HG03280 (cell line): ENCODE data around the gene DNMT3B.
"Not testable (repeated sequence)": the region's sequence is repeated elsewhere in the genome, so short reads cannot be mapped to it uniquely, and the experiment has no call there.

Experiments
- ATAC-seq: cut with Tn5 transposase; IDR thresholded peaks from one replicate; pipeline ENCODE4 v1.9.1; 2021; ENCODE audit warnings: mild to moderate bottlenecking, moderate library complexity; ENCODE audit not compliant: unreplicated experiment

The DNMT3B gene

DNA sequence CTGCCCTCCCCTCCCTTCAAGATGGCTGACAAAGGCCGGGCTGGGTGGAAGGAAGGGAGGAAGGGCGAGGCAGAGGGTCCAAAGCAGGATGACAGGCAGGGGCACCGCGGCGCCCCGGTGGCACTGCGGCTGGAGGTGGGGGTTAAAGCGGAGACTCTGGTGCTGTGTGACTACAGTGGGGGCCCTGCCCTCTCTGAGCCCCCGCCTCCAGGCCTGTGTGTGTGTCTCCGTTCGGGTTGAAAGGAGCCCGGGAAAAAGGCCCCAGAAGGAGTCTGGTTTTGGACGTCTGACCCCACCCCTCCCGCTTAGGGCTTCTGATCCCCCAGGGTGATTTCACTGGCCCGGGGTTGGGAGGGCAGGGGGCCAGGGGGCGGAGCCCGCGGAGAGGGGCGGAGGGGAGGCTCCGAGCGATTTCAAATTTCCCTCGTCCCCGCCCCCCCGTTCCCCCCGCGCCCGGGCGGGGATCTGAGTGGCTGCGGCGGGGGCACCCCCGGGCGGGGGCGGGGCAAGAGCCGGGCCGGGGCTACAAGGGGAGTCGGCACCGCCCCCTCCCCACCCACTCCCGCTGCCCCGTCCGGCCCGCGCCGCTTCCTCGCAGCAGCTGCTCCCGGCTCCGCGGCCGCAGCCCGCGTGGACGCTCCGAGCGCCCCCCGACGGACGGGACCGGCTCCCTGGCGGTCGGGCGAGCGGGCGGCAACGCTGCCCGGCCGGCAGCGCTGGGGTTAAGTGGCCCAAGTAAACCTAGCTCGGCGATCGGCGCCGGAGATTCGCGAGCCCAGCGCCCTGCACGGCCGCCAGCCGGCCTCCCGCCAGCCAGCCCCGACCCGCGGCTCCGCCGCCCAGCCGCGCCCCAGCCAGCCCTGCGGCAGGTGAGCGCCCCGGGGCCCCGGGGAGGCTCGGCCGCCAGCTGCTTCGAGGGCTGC is at the start of gene DNMT3B:
DNMT3B (plus strand) TSS at position 555 of the 923 bp plus-strand sequence. CDS start 17,939 bp downstream, outside the sequence.
- ATAC-seq: peak; percentile 72

DNA sequence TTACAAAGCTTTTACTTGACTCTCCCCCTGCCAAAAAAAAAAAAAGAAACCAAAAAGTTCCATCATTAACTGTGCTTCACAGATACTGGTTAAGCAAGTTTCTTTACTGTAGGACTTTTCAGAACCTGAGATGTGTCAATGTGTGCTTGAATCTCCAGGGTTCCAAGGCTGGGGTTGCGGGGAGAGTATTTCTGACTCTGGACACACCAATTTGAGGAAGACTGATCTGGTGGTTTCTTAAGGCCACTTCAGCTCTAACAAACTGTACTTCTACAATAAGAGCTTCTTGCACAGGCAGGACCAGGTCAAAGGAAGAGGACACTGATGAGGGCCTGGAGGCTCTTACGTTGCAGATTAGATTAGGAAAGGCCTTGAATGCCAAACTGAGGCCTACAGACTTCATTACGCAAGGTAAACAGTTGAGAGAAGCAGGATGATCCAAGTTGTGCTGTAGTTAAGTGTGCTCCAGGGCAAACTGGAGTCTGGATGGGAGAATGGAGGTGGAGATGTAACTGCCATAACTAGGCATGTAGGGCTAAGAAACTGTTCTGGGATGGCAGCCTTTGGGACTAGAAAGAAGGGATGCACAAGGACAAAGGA is 43.3 kb upstream of the DNMT3B start:
- ATAC-seq: no peak

DNA sequence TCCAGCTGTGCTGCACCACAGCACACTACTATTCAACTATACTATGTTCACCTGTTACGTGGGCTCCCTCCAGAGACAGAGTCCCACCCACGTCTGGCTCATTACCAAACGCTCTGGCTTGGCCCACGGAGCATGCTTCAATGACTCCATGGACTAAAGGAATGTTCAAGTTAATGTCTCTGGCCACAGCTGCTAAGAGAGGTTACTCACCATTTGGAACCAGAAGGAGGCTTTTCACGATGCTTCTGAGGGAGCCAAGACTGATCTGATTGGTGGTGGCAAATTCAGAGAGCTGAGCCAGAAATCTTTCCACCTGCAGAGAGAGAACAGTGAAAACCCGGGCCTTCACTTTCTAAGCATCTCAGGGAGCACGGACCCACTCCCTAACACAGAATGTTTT is 34.5 kb upstream of the DNMT3B start:
- no peak for ATAC-seq

DNA sequence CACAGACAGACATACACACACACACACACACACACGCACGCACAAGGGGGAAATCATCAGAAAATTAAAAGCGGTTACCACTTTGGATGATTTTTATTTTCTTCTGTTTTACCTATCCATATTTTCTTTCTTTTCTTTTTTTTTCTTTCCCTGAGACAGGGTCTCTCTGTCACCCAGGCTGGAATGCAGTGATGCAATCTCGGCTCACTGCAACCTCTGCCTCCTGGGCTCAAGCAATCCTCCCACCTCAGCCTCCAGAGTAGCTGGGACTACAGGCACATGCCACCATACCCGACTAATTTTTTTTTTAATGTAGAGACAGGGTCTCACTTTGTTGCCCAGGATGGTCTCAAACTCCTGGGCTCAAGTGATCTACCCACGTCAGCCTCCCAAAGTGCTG is 33.8 kb upstream of the DNMT3B start:
- ATAC-seq: not testable (repeated sequence)

DNA sequence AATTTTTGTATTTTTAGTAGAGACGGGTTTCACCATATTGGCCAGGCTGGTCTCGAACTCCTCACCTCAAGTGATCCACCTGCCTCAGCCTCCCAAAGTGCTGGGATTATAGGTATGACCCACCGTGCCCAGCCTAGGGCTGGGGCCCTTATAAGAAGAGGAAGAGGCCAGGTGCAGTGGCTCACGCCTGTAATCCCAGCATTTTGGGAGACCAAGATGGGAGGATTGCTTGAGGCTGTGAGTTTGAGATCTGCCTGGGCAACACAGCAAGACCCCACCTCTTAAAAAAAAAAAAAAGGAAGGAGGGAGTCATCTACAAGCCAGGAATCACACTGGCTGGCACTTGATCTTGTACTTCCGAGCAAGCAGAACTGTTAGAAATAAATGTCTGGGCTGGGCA is 32.9 kb upstream of the DNMT3B start:
- not testable (repeated sequence) for ATAC-seq

DNA sequence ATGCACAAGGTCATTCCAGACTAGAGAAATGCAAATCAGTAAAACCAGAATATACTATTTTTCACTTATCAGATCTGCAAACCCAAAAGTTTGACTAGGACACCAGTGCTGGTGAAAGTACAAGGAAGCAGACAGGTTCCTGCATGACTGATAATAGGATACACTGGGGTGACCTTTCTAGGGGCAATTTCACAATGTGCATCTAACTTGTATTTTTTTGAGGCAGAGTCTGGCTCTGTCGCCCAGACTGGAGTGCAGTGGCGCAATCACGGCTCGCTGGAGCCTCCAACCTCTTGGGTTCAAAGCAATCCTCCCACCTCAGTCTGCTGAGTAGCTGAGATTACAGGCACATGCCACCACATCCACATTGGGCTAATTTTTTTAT is 30.3 kb upstream of the DNMT3B start:
- ATAC-seq: no peak

DNA sequence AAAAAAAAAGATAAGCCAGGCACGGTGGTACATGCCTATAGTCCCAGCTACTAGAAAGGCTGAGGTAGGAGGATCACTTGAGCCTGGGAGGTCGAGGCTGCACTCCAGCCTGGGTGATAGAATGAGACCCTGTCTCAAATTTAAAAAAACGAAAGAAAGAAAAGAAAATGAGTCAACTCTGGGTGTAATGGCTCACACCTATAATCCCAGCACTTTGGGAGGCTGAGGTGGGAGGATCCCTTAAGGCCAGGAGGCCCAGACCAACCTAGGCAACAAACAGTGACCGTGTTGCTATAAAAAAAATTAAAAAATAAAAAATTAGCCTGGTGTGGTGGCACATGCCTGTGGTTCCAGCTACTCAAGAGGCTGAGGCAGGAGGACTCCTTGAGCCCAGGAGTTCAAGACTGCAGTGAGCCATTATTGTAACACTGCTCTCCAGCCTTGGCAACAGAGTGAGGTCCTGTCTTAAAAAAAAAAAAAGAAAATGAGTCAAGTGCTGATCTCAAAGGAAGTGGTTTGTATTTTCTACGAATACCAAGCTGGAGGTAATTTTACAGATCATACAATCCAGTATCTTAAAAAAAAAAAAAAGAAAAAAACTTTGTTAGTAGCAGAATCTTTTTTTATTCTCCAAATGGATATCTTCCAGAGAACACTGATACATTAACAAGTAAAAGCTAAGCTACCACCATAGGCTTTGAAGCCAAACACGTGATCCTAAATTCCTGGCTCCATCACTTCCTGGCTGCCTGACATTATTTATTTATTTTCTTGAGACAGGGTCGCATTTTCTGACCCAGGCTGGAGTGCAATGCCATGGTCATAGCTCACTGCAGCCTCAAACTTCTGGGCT is 24.6 kb upstream of the DNMT3B start:
- no peak for ATAC-seq

DNA sequence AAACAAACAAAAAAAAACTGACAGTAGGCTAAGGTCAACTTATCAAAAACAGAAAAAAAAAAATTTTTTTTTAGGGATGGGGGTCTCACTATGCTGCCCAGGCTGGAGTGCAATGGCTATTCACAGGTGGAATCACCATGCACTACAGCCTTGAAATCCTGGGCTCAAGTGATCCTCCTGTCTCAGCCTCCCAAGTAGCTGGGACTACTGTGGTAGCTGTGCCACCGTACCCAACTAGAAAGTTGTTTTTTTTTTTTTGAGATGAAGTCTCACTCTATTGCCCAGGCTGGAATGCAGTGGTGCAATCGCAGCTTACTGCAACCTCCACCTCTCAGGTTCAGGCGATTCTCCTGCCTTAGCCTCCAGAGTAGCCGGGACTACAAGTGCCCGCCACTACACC is 21.0 kb upstream of the DNMT3B start:
- ATAC-seq: no peak

DNA sequence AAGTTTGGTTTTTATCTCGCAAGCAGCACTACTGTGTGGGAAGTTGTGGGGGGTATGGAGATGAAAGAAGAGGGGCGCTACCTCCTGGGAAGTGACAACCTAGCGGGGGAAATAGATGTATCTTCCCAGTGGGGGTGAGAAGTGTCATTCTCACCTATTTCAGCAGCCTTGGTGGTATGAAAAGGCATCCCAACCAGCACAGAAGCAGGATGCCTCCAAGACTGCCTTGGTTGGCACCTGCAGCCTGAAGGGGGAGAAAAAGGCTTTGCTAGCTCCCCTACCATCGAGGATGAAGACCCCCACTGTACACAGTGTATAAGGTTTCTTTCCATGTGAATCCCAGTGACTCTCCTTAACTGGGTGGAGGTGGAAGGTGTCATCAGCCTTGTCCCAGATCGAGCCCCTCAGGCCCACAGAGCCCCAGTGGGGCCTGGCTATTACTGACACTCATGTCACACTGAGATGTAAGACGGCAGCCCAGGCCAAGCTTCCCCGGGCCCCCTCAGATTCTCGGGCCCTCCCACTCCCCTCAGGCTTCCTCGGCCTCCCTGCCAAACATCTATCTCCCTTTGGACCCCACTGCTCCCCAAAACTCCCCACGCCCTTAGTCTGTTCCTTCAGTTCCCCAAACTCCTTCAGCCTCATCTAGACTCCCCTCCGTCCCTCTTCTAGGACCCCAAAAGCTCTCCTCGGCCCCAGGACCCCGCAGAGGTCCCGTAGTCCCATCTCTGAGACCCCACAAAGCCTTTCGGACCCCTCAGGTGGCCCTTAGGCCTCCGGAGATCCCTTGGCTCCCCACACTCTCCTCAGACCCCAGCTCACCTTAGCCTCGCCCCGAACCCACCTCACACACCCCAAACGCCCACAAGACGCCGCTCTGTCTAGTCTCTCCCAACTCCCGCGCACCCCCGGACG is 19.6 kb upstream of the DNMT3B start:
- no peak for ATAC-seq

DNA sequence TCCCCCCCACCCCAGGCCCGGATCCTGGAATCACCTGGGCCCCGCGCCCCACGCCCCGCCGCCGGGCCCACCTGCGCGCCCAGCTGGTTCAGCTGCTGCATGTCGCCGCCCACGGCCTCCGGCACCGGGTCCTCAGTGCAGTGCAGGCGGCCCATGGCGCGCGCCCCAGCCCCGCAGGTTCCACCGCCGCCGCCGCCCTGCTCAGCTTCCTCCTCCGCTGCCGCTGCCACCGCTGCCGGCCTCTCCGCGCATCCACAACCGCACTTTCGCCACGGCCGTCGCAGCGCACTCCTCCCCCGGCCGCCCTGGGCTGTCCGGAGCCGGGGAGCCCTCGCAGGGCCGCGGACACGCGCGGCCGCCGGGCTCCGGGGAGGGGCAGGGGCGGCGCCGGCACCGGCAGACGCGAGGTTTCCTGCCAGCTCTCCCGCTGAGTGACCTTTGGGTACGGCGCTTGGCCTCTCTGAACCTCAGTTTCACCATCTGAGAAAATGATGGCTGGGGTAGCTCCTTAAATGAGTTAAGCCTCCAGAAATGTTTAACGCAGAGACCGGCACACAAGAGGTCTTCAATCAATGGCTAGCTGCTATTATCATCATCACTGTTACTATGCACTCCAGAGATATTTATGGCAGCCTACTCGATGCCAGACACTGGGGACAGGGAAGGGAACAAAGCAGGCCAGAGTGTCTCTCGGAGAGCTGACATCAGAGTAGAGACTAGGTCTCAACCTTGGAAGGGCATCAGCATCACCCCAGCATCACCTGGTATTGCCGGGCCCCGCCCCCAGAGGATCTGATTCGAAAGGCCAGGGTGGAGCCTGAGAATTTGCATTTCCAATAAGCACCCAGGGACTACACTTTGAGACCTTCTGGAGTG is 18.7 kb upstream of the DNMT3B start, which contains the start of gene COMMD7:
COMMD7 (minus strand) TSS at position 231 of the 876 bp plus-strand sequence; CDS start at position 155, 76 bp downstream.
- ATAC-seq: peak; percentile 50

DNA sequence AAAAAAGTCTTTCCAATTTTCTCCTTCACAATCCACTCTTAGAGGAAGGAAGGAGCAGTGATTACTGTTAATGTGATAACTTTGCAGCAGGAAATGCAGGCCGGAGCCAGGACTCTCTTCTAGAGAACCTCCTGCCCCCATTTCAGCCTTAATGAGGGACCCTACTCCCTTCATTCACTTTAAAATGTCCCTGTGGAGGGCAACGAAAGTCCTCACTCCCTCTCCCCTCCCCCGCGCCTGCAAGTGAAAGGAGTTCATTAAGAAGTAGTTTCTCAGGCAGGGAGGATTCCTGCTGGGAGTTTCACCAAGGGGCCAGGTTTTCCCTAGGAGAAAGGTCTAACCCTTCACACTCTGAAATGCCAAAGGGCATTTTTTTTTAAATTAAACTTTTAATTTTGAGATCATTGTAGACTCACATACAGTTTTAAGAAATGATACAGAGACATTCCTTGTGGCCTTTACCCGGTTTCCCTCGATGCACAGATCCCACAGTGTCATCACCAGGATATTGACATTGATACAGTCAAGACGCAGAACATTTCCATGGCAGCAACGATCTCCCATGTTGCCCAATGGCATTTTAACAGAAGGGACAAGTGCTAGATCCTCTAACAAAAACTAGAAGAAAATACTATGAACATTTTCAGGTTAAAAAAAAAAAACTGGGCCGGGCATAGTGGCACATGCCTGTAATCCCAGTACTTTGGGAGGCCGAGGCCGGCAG is 12.1 kb upstream of the DNMT3B start:
- ATAC-seq: no peak

DNA sequence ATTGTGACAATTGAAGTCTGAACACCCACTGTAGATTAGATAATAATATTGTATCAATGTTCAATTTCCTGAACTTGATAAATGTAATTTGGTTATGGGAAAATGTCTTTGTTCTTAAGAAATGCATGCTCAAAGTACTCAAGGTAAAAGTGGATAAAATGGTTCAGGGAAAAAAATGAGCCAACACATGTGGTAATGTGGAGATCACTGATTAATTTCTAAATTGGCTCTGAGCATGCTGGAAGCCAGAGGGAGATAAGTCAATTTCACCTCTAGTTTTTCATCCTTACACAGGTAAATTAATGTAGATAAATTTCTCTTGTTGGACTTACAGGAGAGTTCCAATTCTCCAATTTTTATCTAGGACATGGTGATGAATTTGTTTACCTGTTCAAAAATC is 10.9 kb upstream of the DNMT3B start:
- no peak for ATAC-seq

DNA sequence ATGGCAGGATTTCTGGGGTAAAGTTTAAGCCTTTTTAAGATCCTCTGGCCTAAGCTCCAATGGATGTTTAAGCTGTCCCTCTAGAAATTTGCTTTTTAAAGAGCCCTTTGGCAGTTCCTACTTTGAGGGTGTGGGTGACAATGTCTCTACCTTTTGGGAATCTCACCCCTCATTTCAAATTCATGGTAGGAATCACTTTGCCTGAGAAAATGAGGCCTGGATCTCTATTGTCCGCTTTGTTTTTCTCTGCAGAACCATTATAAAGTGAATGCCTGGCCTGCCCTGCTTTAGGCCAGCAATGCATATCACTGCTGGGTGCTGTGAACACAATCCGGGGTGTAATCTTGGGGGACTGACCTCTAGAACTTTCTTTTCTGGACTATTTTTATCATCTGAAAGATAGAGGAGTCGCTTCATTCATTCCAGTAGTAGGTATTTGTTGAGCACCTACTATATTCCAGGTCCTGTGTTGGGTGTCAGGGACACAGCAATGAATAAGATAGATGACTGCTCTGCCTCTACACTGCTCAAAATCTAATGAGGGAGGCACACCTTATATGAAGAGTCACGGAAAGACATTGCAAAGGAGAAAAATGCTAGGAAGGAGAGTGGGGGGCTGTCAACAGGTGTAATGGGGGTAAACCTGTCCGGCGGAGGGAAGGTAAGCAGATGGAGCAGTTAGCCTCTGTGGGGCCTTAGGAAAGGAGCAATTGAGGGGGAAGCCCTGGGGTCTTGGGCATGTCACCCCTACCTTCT is 10.3 kb upstream of the DNMT3B start:
- no peak for ATAC-seq

DNA sequence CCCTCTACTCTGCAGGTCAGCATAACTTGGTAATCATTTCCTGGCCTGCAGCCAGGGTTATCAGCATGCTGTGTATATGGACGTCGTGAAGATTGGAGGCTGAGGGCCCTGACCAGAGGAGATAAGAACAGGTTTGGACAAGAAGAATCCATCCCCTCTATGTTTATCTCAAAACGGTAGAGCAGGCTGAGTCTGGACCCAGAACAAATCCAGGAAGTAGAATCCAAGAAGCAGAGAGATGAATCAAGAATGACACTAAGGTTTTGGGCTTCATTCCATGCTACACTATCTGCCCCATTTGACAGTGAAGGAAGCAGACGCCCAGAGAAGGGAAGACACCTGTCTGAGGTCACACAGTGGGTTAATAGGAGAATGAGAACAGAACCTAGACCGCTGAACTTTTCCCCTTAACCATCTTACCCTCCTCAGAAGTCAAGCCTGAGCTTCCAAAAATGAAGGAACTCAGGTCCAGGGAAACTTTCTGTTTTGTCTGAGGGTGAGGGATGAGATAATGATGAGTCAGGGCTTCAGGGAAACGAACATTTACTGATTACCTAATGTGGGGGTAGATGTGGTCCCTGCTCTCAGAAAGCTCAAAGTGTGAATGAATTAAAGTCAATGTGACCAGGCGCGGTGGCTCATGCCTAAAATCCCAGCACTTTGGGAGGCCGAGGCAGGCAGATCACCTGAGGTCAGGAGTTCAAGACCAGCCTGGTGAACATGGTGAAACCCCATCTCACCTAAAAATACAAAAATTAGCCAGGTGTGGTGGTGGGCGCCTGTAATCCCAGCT is 9.5 kb upstream of the DNMT3B start:
- no peak for ATAC-seq

DNA sequence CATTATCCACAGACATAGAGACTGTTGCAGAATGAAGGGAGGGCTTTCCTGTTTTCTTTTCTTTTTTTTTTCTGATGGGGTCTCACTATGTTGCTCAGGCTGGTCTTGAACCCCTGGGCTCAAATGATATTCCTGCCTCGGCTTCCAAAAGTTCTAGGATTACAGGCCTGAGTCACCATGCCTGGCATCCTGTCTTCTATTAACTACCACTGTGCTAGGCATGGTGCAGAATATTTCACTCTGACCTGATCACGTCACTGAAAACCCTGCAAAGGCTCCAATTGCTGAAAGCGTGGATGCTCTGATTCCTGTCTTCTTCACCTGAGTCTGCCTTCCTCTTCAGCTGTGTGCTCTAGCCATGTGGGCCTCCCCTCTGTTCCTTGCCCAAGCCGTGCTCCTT is 8.5 kb upstream of the DNMT3B start:
- no peak for ATAC-seq

DNA sequence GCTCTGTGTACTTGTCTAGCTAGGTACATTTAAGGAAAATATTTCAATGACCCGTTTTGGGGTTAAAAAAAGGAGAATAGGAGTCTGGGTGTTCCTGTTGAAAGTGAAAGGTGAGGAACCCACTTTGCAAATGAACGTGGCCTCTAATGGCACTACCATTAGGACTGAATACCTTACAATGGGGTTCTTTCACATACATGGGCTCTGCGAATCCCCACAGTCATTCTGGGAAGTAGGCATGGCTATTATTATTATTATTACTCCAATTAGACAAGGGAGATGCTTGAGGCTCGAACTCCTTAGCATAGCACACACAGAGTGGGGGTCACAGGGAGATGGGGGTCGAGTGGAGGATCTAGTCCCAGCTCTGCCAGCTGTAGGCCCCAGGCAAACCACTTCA is 6.0 kb upstream of the DNMT3B start:
- ATAC-seq: no peak

DNA sequence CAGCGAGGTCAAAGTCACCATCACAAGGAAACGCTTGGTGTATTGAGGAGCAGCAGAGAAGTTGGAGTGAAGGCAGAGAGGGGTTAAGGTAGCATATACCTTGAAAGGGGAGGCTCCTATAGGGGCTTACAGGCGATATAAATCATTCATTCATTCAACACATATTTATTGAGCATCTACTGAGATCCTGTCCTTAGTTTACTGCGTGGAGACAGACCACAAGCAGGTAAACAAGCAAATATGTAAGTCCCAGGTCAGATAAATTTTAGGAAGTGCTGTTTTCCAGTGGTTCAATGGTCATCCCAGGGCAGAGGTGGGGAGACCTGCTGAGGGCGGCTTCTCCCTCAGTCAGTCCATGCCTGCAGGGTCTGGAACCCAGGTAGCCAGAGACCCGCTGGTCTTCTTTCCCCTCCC is 761 bp upstream of the DNMT3B start:
- ATAC-seq: no peak
